Ovary (tissue), 3 donors: ENCODE data around the gene RASGRP1.

Experiments used
- CTCF ChIP-seq, 3 donors: fragments of 450-650 bp in 2 of 3; fragments of 200-600 bp in 1 of 3; IDR thresholded peaks; one replicate each; pipeline versions ENCODE4 v1.5.1 to v1.8.0; 2016 to 2022; ENCODE audit warnings: antibody characterized with exemption in 3 of 3, mild to moderate bottlenecking in 1 of 3
- POLR2A ChIP-seq: fragments of 450-650 bp; IDR thresholded peaks from one replicate; pipeline ENCODE4 v1.6.1; 2017; ENCODE audit warnings: antibody characterized with exemption, mild to moderate bottlenecking, moderate library complexity
- donor health status: DM: no; HTN: no; CAD: no.

GRCh38 chr15:38593524-38593923 is 28.9 kb upstream of the RASGRP1 start:
- no peak for TF ChIP-seq CTCF (IDR thresholded peaks at IDR 0.05)
- TF ChIP-seq POLR2A, result no peak
